ENCODE measurements around the gene PPARGC1A.

The PPARGC1A gene

GRCh38 chr4:23866450-23867075, 23.3 kb downstream of the PPARGC1A start:
- TF ChIP-seq, protein P1, sequence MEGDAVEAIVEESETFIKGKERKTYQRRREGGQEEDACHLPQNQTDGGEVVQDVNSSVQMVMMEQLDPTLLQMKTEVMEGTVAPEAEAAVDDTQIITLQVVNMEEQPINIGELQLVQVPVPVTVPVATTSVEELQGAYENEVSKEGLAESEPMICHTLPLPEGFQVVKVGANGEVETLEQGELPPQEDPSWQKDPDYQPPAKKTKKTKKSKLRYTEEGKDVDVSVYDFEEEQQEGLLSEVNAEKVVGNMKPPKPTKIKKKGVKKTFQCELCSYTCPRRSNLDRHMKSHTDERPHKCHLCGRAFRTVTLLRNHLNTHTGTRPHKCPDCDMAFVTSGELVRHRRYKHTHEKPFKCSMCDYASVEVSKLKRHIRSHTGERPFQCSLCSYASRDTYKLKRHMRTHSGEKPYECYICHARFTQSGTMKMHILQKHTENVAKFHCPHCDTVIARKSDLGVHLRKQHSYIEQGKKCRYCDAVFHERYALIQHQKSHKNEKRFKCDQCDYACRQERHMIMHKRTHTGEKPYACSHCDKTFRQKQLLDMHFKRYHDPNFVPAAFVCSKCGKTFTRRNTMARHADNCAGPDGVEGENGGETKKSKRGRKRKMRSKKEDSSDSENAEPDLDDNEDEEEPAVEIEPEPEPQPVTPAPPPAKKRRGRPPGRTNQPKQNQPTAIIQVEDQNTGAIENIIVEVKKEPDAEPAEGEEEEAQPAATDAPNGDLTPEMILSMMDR (conservative IDR thresholded peaks at IDR 0.05; ENCODE audit: low read depth, low read length): no peak
- no peak for DNase-seq (ENCODE audit: low read depth)
- no peak overlapping the region for H3K4me3 ChIP-seq (ENCODE audit: low read length)

GRCh38 chr4:23861897-23862296, 27.9 kb downstream of the PPARGC1A start:
- H3K4me3 ChIP-seq (ENCODE audit: low read length): no peak overlapping the region
- no peak for DNase-seq (ENCODE audit: low read depth)
- TF ChIP-seq, protein P1 (conservative IDR thresholded peaks at IDR 0.05; ENCODE audit: low read depth, low read length): no peak

GRCh38 chr4:23860919-23861318, 28.9 kb downstream of the PPARGC1A start:
- no peak overlapping the region for H3K4me3 ChIP-seq (ENCODE audit: low read length)
- no peak for DNase-seq (ENCODE audit: low read depth)
- TF ChIP-seq, protein P1 (conservative IDR thresholded peaks at IDR 0.05; ENCODE audit: low read depth, low read length): no peak

DNA sequence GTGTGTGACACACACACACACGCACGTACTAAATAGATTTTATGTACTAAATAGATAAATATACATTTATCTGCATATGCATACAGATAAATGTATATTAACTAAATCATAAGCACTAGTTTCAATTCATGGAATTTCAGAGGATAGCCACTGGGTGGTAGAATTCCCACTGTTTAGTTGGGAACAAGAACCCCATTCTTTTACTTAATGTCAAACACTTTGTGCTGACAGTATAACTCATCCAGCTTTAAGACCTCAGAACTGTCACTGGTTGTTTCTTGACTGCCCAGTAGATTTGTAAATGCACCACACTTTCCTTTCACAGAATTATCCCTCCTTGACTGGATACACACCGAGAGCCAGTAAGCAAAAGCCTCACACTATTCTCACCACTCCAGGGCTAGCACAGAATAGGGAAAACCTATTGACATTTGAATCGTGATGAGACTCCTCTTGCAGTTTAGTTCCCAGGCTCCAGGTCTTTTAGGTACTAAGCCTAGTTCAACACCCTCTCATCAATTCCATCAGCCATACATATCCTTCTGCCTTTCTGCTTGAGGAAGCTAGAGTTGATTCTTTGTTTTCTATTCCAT, 32.4 kb downstream of the PPARGC1A start:
- DNase-seq (ENCODE audit: low read depth): no peak
- TF ChIP-seq, protein P1 (conservative IDR thresholded peaks at IDR 0.05; ENCODE audit: low read depth, low read length): peak; percentile 34
- H3K4me3 ChIP-seq (ENCODE audit: low read length): no peak overlapping the region

GRCh38 chr4:23856630-23857029, 33.2 kb downstream of the PPARGC1A start:
- TF ChIP-seq, protein P1 (conservative IDR thresholded peaks at IDR 0.05; ENCODE audit: low read depth, low read length): no peak
- no peak overlapping the region for H3K4me3 ChIP-seq (ENCODE audit: low read length)
- DNase-seq (ENCODE audit: low read depth): no peak

GRCh38 chr4:23855912-23856605, 33.8 kb downstream of the PPARGC1A start:
- H3K4me3 ChIP-seq (ENCODE audit: low read length): no peak overlapping the region
- TF ChIP-seq, protein P1 (conservative IDR thresholded peaks at IDR 0.05; ENCODE audit: low read depth, low read length): no peak
- no peak for DNase-seq (ENCODE audit: low read depth)

All from retinal pigment epithelial cell (primary cell).